ENCODE data around the gene ST6GALNAC1. TPM values are rescaled to one million over a fixed set of nuclear protein-coding genes. Genes with fewer than 3 reads are reported as not detected.

The ST6GALNAC1 gene
- total RNA-seq, 1 experiment from 2014 or later: not detected

GRCh38 chr17:76685366-76685765, 41.8 kb upstream of the ST6GALNAC1 start:
- no peaks in the 10 kb centered on the region for H3K9me3 ChIP-seq (ENCODE audit: control insufficient read depth in 1 of 2, insufficient read depth in 1 of 2, low read depth in 1 of 2, low read length in 2 of 2)
- no peaks in the 10 kb centered on the region for H3K9me2 ChIP-seq (ENCODE audit: insufficient read depth)
- H3K4me3 ChIP-seq (replicated peaks in 1 of 2; ENCODE audit: low read depth in 1 of 2, low read length in 2 of 2): no peak overlapping the region
- H2AFZ ChIP-seq (ENCODE audit: low read depth, low read length, poor library complexity, severe bottlenecking): no peak overlapping the region
- CTCF ChIA-PET: interaction anchor here (1.8 kb wide), 1 partner anchor 13 kb away, joined by 5 read pairs; no protein-coding TSS in a partner anchor
- no peak for TF ChIP-seq EZH2 (IDR thresholded peaks at IDR 0.05)
- no peak for TF ChIP-seq REST (IDR thresholded peaks at IDR 0.05; ENCODE audit: low read depth)
- TF ChIP-seq ZBTB33 (IDR thresholded peaks at IDR 0.05; ENCODE audit: extremely low read depth, insufficient replicate concordance, low read length): no peak
- TF ChIP-seq ZFX (IDR thresholded peaks at IDR 0.05): no peak
- TF ChIP-seq CTCF (IDR thresholded peaks at IDR 0.05 in 2 of 3, conservative IDR thresholded peaks at IDR 0.05 in 1 of 3; ENCODE audit: borderline replicate concordance in 1 of 3, insufficient read depth in 1 of 3, low read depth in 2 of 3, low read length in 2 of 3): no peak
- TF ChIP-seq POLR2A (IDR thresholded peaks at IDR 0.05; ENCODE audit: borderline replicate concordance, extremely low read depth, insufficient read depth, insufficient read length): no peak
- TF ChIP-seq POLR2AphosphoS5 (IDR thresholded peaks at IDR 0.05; ENCODE audit: low read depth, low read length): no peak
- no peak for TF ChIP-seq ELF1 (IDR thresholded peaks at IDR 0.05; ENCODE audit: borderline replicate concordance, low read depth)
- no peak for TF ChIP-seq JUND (IDR thresholded peaks at IDR 0.05)
- TF ChIP-seq EZH2phosphoT487 (IDR thresholded peaks at IDR 0.05; ENCODE audit: borderline replicate concordance): no peak
- no peak for TF ChIP-seq EGR1 (IDR thresholded peaks at IDR 0.05; ENCODE audit: low read depth)
- no peak for TF ChIP-seq MAX (IDR thresholded peaks at IDR 0.05)
- no peak for TF ChIP-seq TCF7L2 (IDR thresholded peaks at IDR 0.05; ENCODE audit: borderline replicate concordance, extremely low read depth, insufficient read depth, insufficient read length)
- H3K9ac ChIP-seq (ENCODE audit: low read length): no peak overlapping the region
- no peak overlapping the region for H3K27ac ChIP-seq (ENCODE audit: low read depth, low read length)
- BruUV-seq (replicated peaks): no TSS peak
- peaks cover 22 to 24% of the 10 kb centered on the region in 2 experiments for H3K4me1 ChIP-seq (ENCODE audit: control insufficient read depth in 1 of 2, insufficient read depth in 2 of 2, low read length in 2 of 2)
- peaks cover 0 to 2% of the 10 kb centered on the region in 2 experiments; a peak in 1 of 4 replicates for H3K36me3 ChIP-seq (ENCODE audit: control insufficient read depth in 1 of 2, insufficient read depth in 2 of 2, low read length in 2 of 2)
- H3K79me2 ChIP-seq (ENCODE audit: insufficient read depth, low read length): no peaks in the 10 kb centered on the region
- POLR2A ChIA-PET: interaction anchor here (0.7 to 1.9 kb wide), 2 partner anchors 13 to 128 kb away, joined by 3 to 4 read pairs; no protein-coding TSS in a partner anchor
- no peaks in the 10 kb centered on the region for H4K20me1 ChIP-seq (ENCODE audit: insufficient read depth)
- intact Hi-C loops (cut with micrococcal nuclease): no loop called here
- ATAC-seq (no peak), DNase-seq (ENCODE audit: low read depth, low spot score) (no peak)
- RAD21 ChIA-PET (ENCODE audit: low non-redundant PET in 1 of 2, low total read pairs in 2 of 2, uncharacterized antibody in 2 of 2, unreplicated experiment in 2 of 2): no interaction called here
- H3K27me3 ChIP-seq (ENCODE audit: insufficient read depth, low read length): no peaks in the 10 kb centered on the region
- H3K4me2 ChIP-seq (ENCODE audit: low read length): no peak overlapping the region

All from HCT116 (cell line).